ENCODE results near the gene NYAP2. TPM values are rescaled to one million over a fixed set of nuclear protein-coding genes. Genes with fewer than 3 reads are reported as not detected.

NYAP2 gene
- total RNA-seq, 1 experiment from 2014 or later = not detected

GRCh38 chr2:225402210-225402776 lies 2.8 kb downstream of the NYAP2 start:
- no peaks in the 10 kb centered on the region for H3K9me3 Mint-ChIP-seq
- TF ChIP-seq, protein P1, sequence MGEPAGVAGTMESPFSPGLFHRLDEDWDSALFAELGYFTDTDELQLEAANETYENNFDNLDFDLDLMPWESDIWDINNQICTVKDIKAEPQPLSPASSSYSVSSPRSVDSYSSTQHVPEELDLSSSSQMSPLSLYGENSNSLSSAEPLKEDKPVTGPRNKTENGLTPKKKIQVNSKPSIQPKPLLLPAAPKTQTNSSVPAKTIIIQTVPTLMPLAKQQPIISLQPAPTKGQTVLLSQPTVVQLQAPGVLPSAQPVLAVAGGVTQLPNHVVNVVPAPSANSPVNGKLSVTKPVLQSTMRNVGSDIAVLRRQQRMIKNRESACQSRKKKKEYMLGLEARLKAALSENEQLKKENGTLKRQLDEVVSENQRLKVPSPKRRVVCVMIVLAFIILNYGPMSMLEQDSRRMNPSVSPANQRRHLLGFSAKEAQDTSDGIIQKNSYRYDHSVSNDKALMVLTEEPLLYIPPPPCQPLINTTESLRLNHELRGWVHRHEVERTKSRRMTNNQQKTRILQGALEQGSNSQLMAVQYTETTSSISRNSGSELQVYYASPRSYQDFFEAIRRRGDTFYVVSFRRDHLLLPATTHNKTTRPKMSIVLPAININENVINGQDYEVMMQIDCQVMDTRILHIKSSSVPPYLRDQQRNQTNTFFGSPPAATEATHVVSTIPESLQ (CRISPR knock-in tag; IDR thresholded peaks at IDR 0.05) = no peak
- TF ChIP-seq ZNF671 (CRISPR knock-in tag; IDR thresholded peaks at IDR 0.05) = no peak
- TF ChIP-seq FOXJ3 (CRISPR knock-in tag; IDR thresholded peaks at IDR 0.05; ENCODE audit: borderline replicate concordance) = no peak
- TF ChIP-seq ETV6 (CRISPR knock-in tag; IDR thresholded peaks at IDR 0.05) = no peak
- no peak for TF ChIP-seq SOX15 (CRISPR knock-in tag; IDR thresholded peaks at IDR 0.05)
- TF ChIP-seq MYBL2 (CRISPR knock-in tag; IDR thresholded peaks at IDR 0.05) = no peak
- no peak for TF ChIP-seq ZNF423 (CRISPR knock-in tag; IDR thresholded peaks at IDR 0.05)
- TF ChIP-seq, protein P2, sequence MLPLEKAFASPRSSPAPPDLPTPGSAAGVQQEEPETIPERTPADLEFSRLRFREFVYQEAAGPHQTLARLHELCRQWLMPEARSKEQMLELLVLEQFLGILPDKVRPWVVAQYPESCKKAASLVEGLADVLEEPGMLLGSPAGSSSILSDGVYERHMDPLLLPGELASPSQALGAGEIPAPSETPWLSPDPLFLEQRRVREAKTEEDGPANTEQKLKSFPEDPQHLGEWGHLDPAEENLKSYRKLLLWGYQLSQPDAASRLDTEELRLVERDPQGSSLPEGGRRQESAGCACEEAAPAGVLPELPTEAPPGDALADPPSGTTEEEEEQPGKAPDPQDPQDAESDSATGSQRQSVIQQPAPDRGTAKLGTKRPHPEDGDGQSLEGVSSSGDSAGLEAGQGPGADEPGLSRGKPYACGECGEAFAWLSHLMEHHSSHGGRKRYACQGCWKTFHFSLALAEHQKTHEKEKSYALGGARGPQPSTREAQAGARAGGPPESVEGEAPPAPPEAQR (CRISPR knock-in tag; IDR thresholded peaks at IDR 0.05) = no peak
- H3K27ac Mint-ChIP-seq = no peak overlapping the region
- H3K27me3 Mint-ChIP-seq (ENCODE audit: low read depth) = no peaks in the 10 kb centered on the region
- no peak for ATAC-seq
- CTCF ChIA-PET = no interaction called here
- H3K36me3 Mint-ChIP-seq = no peaks in the 10 kb centered on the region
- H3K4me1 Mint-ChIP-seq = peaks cover 12% of the 10 kb centered on the region
- no peak for DNase-seq (ENCODE audit: low spot score)
- POLR2A ChIA-PET = no interaction called here
- H3K4me3 Mint-ChIP-seq = no peak overlapping the region

DNA sequence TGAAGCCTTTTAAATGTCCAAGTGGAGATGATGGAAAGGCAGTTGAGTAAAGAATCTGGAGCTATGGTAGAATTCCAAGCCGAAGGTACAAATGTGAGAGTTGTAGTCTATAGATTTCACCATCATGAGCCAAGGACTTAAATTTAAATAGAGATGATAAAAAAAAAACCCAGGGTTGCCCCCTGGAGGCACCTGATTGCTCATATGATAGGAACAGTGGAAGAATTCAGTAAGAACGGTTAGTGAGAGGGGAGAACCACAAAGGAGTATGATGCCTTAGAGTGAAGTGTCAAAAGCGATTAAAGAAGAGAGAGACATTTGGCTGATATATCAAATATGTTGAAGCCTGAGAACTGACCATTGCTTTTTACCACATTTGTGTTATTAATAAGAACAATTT lies 11.9 kb downstream of the NYAP2 start:
- TF ChIP-seq TP53 (CRISPR knock-in tag; IDR thresholded peaks at IDR 0.05) (no peak), ZNF317 (CRISPR knock-in tag; IDR thresholded peaks at IDR 0.05; ENCODE audit: borderline replicate concordance, low read depth) (no peak), ATF2 (CRISPR knock-in tag; IDR thresholded peaks at IDR 0.05; ENCODE audit: borderline replicate concordance, low read depth) (no peak), ZNF232 (CRISPR knock-in tag; IDR thresholded peaks at IDR 0.05) (no peak), ZNF138 (CRISPR knock-in tag; conservative IDR thresholded peaks at IDR 0.05) (no peak), ATF1 (CRISPR knock-in tag; IDR thresholded peaks at IDR 0.05) (no peak), CTCF (IDR thresholded peaks at IDR 0.05) (no peak), ZNF219 (CRISPR knock-in tag; IDR thresholded peaks at IDR 0.05; ENCODE audit: borderline replicate concordance) (no peak), SMAD4 (CRISPR knock-in tag; IDR thresholded peaks at IDR 0.05) (no peak), NR2C2 (CRISPR knock-in tag; IDR thresholded peaks at IDR 0.05) (no peak)
- TF ChIP-seq, protein P3, sequence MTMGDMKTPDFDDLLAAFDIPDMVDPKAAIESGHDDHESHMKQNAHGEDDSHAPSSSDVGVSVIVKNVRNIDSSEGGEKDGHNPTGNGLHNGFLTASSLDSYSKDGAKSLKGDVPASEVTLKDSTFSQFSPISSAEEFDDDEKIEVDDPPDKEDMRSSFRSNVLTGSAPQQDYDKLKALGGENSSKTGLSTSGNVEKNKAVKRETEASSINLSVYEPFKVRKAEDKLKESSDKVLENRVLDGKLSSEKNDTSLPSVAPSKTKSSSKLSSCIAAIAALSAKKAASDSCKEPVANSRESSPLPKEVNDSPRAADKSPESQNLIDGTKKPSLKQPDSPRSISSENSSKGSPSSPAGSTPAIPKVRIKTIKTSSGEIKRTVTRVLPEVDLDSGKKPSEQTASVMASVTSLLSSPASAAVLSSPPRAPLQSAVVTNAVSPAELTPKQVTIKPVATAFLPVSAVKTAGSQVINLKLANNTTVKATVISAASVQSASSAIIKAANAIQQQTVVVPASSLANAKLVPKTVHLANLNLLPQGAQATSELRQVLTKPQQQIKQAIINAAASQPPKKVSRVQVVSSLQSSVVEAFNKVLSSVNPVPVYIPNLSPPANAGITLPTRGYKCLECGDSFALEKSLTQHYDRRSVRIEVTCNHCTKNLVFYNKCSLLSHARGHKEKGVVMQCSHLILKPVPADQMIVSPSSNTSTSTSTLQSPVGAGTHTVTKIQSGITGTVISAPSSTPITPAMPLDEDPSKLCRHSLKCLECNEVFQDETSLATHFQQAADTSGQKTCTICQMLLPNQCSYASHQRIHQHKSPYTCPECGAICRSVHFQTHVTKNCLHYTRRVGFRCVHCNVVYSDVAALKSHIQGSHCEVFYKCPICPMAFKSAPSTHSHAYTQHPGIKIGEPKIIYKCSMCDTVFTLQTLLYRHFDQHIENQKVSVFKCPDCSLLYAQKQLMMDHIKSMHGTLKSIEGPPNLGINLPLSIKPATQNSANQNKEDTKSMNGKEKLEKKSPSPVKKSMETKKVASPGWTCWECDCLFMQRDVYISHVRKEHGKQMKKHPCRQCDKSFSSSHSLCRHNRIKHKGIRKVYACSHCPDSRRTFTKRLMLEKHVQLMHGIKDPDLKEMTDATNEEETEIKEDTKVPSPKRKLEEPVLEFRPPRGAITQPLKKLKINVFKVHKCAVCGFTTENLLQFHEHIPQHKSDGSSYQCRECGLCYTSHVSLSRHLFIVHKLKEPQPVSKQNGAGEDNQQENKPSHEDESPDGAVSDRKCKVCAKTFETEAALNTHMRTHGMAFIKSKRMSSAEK (CRISPR knock-in tag; IDR thresholded peaks at IDR 0.05; ENCODE audit: borderline replicate concordance) = no peak
- ATAC-seq (peak; percentile 59), DNase-seq (ENCODE audit: low spot score) (no peak)
- POLR2A ChIA-PET = no interaction called here
- H3K9me3 Mint-ChIP-seq = no peaks in the 10 kb centered on the region
- CTCF ChIA-PET = interaction anchor here (0.6 kb wide), 1 partner anchor 1710 kb away, joined by 3 read pairs; no protein-coding TSS in a partner anchor
- peaks cover 9% of the 10 kb centered on the region for H3K4me1 Mint-ChIP-seq
- H3K36me3 Mint-ChIP-seq = no peaks in the 10 kb centered on the region
- no peak overlapping the region for H3K4me3 Mint-ChIP-seq
- no peak overlapping the region for H3K27ac Mint-ChIP-seq
- H3K27me3 Mint-ChIP-seq (ENCODE audit: low read depth) = no peaks in the 10 kb centered on the region

Data from WTC11 (cell line).